DND-41 (cell line): ENCODE data around the gene TESPA1.

Experiments used
- ATAC-seq: fragments of 200-7000 bp; cut with Tn5 transposase; 3 replicates; pipeline ENCODE4 v1.9.1; 2021; ENCODE audit warnings: low read depth; ENCODE audit not compliant: insufficient read depth
- DNase-seq: peaks from one replicate; pipeline ENCODE4 v3.0.0-alpha.2; 2020
- H2AFZ ChIP-seq: 2 replicates; pipeline ENCODE4 v1.6.0; 2012; ENCODE audit warnings: low read depth, low read length
- H3K27ac ChIP-seq: 2 replicates; pipeline ENCODE4 v1.5.1; 2012; ENCODE audit warnings: low read length, inconsistent platforms
- H3K27me3 ChIP-seq: fragments of 200-600 bp; sonication (generic); 2 replicates; pipeline ENCODE4 v1.6.0; 2012; ENCODE audit warnings: low read length, mild to moderate bottlenecking, inconsistent platforms; ENCODE audit not compliant: insufficient read depth, poor library complexity
- H3K36me3 ChIP-seq: 2 replicates; pipeline ENCODE4 v1.5.1; 2012; ENCODE audit warnings: low read length, inconsistent platforms; ENCODE audit not compliant: insufficient read depth
- H3K4me1 ChIP-seq: 2 replicates; pipeline ENCODE4 v1.5.1; 2012; ENCODE audit warnings: mild to moderate bottlenecking, low read length; ENCODE audit not compliant: insufficient read depth
- H3K4me2 ChIP-seq: 2 replicates; pipeline ENCODE4 v1.6.0; 2012; ENCODE audit warnings: mild to moderate bottlenecking, moderate library complexity, low read length, inconsistent platforms; ENCODE audit not compliant: insufficient read depth
- H3K4me3 ChIP-seq, 2 experiments: fragments of 200-600 bp in 1 of 2; shearing (Covaris generic) in 1 of 2; 2 replicates each; pipeline ENCODE4 v1.5.1; 2012 to 2016; ENCODE audit warnings: inconsistent platforms in 2 of 2, low read length in 2 of 2, mild to moderate bottlenecking in 2 of 2, low read depth in 1 of 2, moderate library complexity in 1 of 2
- H3K79me2 ChIP-seq: 2 replicates; pipeline ENCODE4 v1.6.0; 2012; ENCODE audit warnings: low read length, inconsistent platforms; ENCODE audit not compliant: insufficient read depth
- H3K9ac ChIP-seq: 2 replicates; pipeline ENCODE4 v1.6.0; 2012; ENCODE audit warnings: low read depth, mild to moderate bottlenecking, inconsistent platforms, low read length, moderate library complexity
- H3K9me3 ChIP-seq: 2 replicates; pipeline ENCODE4 v1.5.1; 2012; ENCODE audit warnings: low read length, moderate library complexity, mild to moderate bottlenecking, inconsistent platforms; ENCODE audit not compliant: insufficient read depth, severe bottlenecking
- H4K20me1 ChIP-seq: 2 replicates; pipeline ENCODE4 v1.6.0; 2012; ENCODE audit warnings: low read length; ENCODE audit not compliant: insufficient read depth
- EZH2 ChIP-seq: IDR thresholded peaks from 3 replicates; pipeline ENCODE4 v1.6.1; 2012; ENCODE audit warnings: borderline replicate concordance, low read depth, mild to moderate bottlenecking, moderate library complexity, low read length, inconsistent platforms; ENCODE audit not compliant: severe bottlenecking
- TF ChIP-seq, protein P1 (sequence below): IDR thresholded peaks from 2 replicates; pipeline ENCODE4 v1.5.1; 2012; ENCODE audit warnings: borderline replicate concordance, low read length, moderate library complexity, mild to moderate bottlenecking; ENCODE audit not compliant: poor library complexity, severe bottlenecking; ENCODE audit errors: extremely low read depth

TESPA1 gene

GRCh38 chr12:54936736-54937135 lies 47.8 kb downstream of the TESPA1 start:
- no peak for ATAC-seq
- no peak overlapping the region for H3K27ac ChIP-seq

GRCh38 chr12:54935235-54935951 lies 49.2 kb downstream of the TESPA1 start:
- Histone ChIP-seq H3K27ac (no peak overlapping the region), H3K9me3 (no peaks in the 10 kb centered on the region)

More at GRCh38 chr12:54936736-54937135, 47.8 kb downstream of the TESPA1 start:
- Histone ChIP-seq H3K36me3 (no peaks in the 10 kb centered on the region), H3K4me2 (no peak overlapping the region), H4K20me1 (no peaks in the 10 kb centered on the region), H2AFZ (no peak overlapping the region), H3K79me2 (no peaks in the 10 kb centered on the region), H3K9ac (no peak overlapping the region), H3K4me3 (no peak overlapping the region), H3K4me1 (peaks cover 22% of the 10 kb centered on the region), H3K9me3 (no peaks in the 10 kb centered on the region), H3K27me3 (no peaks in the 10 kb centered on the region)
- TF ChIP-seq, protein P1, sequence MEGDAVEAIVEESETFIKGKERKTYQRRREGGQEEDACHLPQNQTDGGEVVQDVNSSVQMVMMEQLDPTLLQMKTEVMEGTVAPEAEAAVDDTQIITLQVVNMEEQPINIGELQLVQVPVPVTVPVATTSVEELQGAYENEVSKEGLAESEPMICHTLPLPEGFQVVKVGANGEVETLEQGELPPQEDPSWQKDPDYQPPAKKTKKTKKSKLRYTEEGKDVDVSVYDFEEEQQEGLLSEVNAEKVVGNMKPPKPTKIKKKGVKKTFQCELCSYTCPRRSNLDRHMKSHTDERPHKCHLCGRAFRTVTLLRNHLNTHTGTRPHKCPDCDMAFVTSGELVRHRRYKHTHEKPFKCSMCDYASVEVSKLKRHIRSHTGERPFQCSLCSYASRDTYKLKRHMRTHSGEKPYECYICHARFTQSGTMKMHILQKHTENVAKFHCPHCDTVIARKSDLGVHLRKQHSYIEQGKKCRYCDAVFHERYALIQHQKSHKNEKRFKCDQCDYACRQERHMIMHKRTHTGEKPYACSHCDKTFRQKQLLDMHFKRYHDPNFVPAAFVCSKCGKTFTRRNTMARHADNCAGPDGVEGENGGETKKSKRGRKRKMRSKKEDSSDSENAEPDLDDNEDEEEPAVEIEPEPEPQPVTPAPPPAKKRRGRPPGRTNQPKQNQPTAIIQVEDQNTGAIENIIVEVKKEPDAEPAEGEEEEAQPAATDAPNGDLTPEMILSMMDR: no peak
- TF ChIP-seq EZH2: no peak
- no peak for DNase-seq

GRCh38 chr12:54934419-54934818 lies 50.1 kb downstream of the TESPA1 start:
- TF ChIP-seq, protein P1: no peak
- no peak for TF ChIP-seq EZH2
- no peak overlapping the region for H3K9ac ChIP-seq
- H3K9me3 ChIP-seq: peaks cover 6% of the 10 kb centered on the region

More at GRCh38 chr12:54935235-54935951, 49.2 kb downstream of the TESPA1 start:
- H3K4me2 ChIP-seq: no peak overlapping the region
- H3K9ac ChIP-seq: no peak overlapping the region
- no peaks in the 10 kb centered on the region for H4K20me1 ChIP-seq
- ATAC-seq (peak; percentile 69), DNase-seq (no peak)
- H3K27me3 ChIP-seq: no peaks in the 10 kb centered on the region
- H3K79me2 ChIP-seq: no peaks in the 10 kb centered on the region
- TF ChIP-seq, protein P1: peak; percentile 10
- no peak for TF ChIP-seq EZH2
- peaks cover 22% of the 10 kb centered on the region for H3K4me1 ChIP-seq
- no peak overlapping the region for H3K4me3 ChIP-seq
- peak overlapping the region; percentile 49; the same call in 1 of the 2 replicates for H2AFZ ChIP-seq
- no peaks in the 10 kb centered on the region for H3K36me3 ChIP-seq

More at GRCh38 chr12:54934419-54934818, 50.1 kb downstream of the TESPA1 start:
- Histone ChIP-seq H2AFZ (no peak overlapping the region), H3K4me3 (no peak overlapping the region), H3K36me3 (no peaks in the 10 kb centered on the region), H3K27ac (no peak overlapping the region), H3K4me1 (peaks cover 22% of the 10 kb centered on the region), H4K20me1 (no peaks in the 10 kb centered on the region), H3K4me2 (no peak overlapping the region), H3K79me2 (no peaks in the 10 kb centered on the region), H3K27me3 (no peaks in the 10 kb centered on the region)
- DNase-seq (no peak), ATAC-seq (no peak)
